IPS-18c (cell line): ENCODE measurements around the gene KIFC3.
"Not testable (repeated sequence)": the region's sequence is repeated elsewhere in the genome, so short reads cannot be mapped to it uniquely, and the experiment has no call there.

Experiments
- H3K4me3 ChIP-seq: 2 replicates; pipeline ENCODE4 v1.7.0; 2013; ENCODE audit warnings: low read depth, mild to moderate bottlenecking, low read length, moderate library complexity; ENCODE audit not compliant: insufficient read depth
- H3K9me3 ChIP-seq: one replicate; pipeline ENCODE4 v1.6.1; 2013; ENCODE audit warnings: mild to moderate bottlenecking, low read length, moderate library complexity; ENCODE audit not compliant: control insufficient read depth, insufficient read depth

The KIFC3 gene

GRCh38 chr16:57729852-57730251 is 72.4 kb downstream of the KIFC3 start:
- not testable (repeated sequence) for H3K4me3 ChIP-seq, H3K9me3 ChIP-seq

GRCh38 chr16:57729182-57729484 is 73.2 kb downstream of the KIFC3 start:
- Histone ChIP-seq H3K9me3 (no peaks in the 10 kb centered on the region), H3K4me3 (no peak overlapping the region)

- Histone ChIP-seq H3K4me3 (no peak overlapping the region), H3K9me3 (no peaks in the 10 kb centered on the region)
Observed at GRCh38 chr16:57728336-57729181, 73.7 kb downstream of the KIFC3 start.

GRCh38 chr16:57727610-57728009 is 74.7 kb downstream of the KIFC3 start:
- Histone ChIP-seq H3K4me3 (no peak overlapping the region), H3K9me3 (no peaks in the 10 kb centered on the region)

- Histone ChIP-seq H3K9me3 (no peaks in the 10 kb centered on the region), H3K4me3 (no peak overlapping the region)
Observed at GRCh38 chr16:57726433-57726947, 75.8 kb downstream of the KIFC3 start.

- H3K9me3 ChIP-seq: no peaks in the 10 kb centered on the region
Observed at GRCh38 chr16:57725976-57726375, 76.3 kb downstream of the KIFC3 start.

GRCh38 chr16:57725554-57725953 is 76.7 kb downstream of the KIFC3 start:
- Histone ChIP-seq H3K4me3 (no peak overlapping the region), H3K9me3 (no peaks in the 10 kb centered on the region)

More at GRCh38 chr16:57725976-57726375, 76.3 kb downstream of the KIFC3 start:
- H3K4me3 ChIP-seq: no peak overlapping the region

GRCh38 chr16:57725151-57725550 is 77.1 kb downstream of the KIFC3 start:
- Histone ChIP-seq H3K9me3 (no peaks in the 10 kb centered on the region), H3K4me3 (no peak overlapping the region)

- no peak overlapping the region for H3K4me3 ChIP-seq
- no peaks in the 10 kb centered on the region for H3K9me3 ChIP-seq
Observed at GRCh38 chr16:57724531-57724930, 77.8 kb downstream of the KIFC3 start.

- Histone ChIP-seq H3K4me3 (no peak overlapping the region), H3K9me3 (no peaks in the 10 kb centered on the region)
Observed at GRCh38 chr16:57723170-57723569, 79.1 kb downstream of the KIFC3 start.

GRCh38 chr16:57722651-57723050 is 79.6 kb downstream of the KIFC3 start:
- Histone ChIP-seq H3K4me3 (no peak overlapping the region), H3K9me3 (no peaks in the 10 kb centered on the region)

GRCh38 chr16:57722210-57722499 is 80.1 kb downstream of the KIFC3 start:
- H3K9me3 ChIP-seq: no peaks in the 10 kb centered on the region
- H3K4me3 ChIP-seq: no peak overlapping the region

- Histone ChIP-seq H3K9me3 (no peaks in the 10 kb centered on the region), H3K4me3 (no peak overlapping the region)
Observed at GRCh38 chr16:57721356-57722209, 80.7 kb downstream of the KIFC3 start.

GRCh38 chr16:57720142-57720575 is 82.1 kb downstream of the KIFC3 start:
- no peak overlapping the region for H3K4me3 ChIP-seq
- H3K9me3 ChIP-seq: no peaks in the 10 kb centered on the region

- H3K9me3 ChIP-seq: no peaks in the 10 kb centered on the region
Observed at GRCh38 chr16:57714047-57714446, 88.2 kb downstream of the KIFC3 start.

GRCh38 chr16:57713596-57713995 is 88.7 kb downstream of the KIFC3 start:
- H3K4me3 ChIP-seq: no peak overlapping the region

More at GRCh38 chr16:57714047-57714446, 88.2 kb downstream of the KIFC3 start:
- H3K4me3 ChIP-seq: no peak overlapping the region

GRCh38 chr16:57712569-57712968 is 89.7 kb downstream of the KIFC3 start:
- not testable (repeated sequence) for H3K9me3 ChIP-seq, H3K4me3 ChIP-seq

More at GRCh38 chr16:57713596-57713995, 88.7 kb downstream of the KIFC3 start:
- H3K9me3 ChIP-seq: no peaks in the 10 kb centered on the region

GRCh38 chr16:57711993-57712392 is 90.3 kb downstream of the KIFC3 start:
- no peaks in the 10 kb centered on the region for H3K9me3 ChIP-seq
- H3K4me3 ChIP-seq: no peak overlapping the region
